ENCODE measurements around the gene FREM3. TPM values are rescaled to one million over a fixed set of nuclear protein-coding genes. Genes with fewer than 3 reads are reported as not detected.

The FREM3 gene
- total RNA-seq, 1 experiment from 2014 or later, result 0.15 TPM

DNA sequence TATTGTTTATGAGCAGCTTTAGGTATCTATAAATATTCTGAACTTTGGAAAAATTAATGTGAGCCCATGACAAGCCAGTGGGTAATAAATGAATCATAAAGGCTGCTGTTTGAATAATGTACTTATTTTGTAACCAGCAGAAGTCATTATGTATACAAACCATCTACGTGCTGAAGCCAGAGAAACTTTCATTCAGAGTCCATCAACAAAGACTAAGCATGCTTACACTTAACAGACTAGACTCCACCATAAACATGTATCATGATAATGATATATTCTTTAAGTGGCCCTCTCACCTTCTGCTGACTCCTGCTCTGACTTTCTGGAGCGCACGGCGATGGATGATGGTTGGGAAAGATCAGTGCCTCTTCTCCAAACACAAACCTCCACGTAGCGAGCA is 114.9 kb downstream of the FREM3 start:
- no peak overlapping the region for H3K27ac Mint-ChIP-seq
- POLR2A ChIA-PET, result no interaction called here
- peaks cover 20% of the 10 kb centered on the region for H3K9me3 Mint-ChIP-seq

More for the DNA sequence above, 114.9 kb downstream of the FREM3 start:
- no peaks in the 10 kb centered on the region for H3K27me3 Mint-ChIP-seq (ENCODE audit: low read depth)
- H3K4me3 Mint-ChIP-seq, result no peak overlapping the region
- CTCF ChIA-PET, result no interaction called here
- no peak for ATAC-seq
- no peaks in the 10 kb centered on the region for H3K4me1 Mint-ChIP-seq
- no peak for DNase-seq (ENCODE audit: low spot score)
- H3K36me3 Mint-ChIP-seq, result peaks cover 7% of the 10 kb centered on the region; the same call in 1 of the 2 replicates
- TF ChIP-seq ZNF396 (CRISPR knock-in tag; IDR thresholded peaks at IDR 0.05; ENCODE audit: borderline replicate concordance) (no peak), ATF1 (CRISPR knock-in tag; IDR thresholded peaks at IDR 0.05) (no peak), ETV6 (CRISPR knock-in tag; IDR thresholded peaks at IDR 0.05) (no peak), ZNF671 (CRISPR knock-in tag; IDR thresholded peaks at IDR 0.05) (no peak), NR1H2 (CRISPR knock-in tag; IDR thresholded peaks at IDR 0.05) (no peak), CREM (CRISPR knock-in tag; IDR thresholded peaks at IDR 0.05) (no peak)
- TF ChIP-seq, protein P1, sequence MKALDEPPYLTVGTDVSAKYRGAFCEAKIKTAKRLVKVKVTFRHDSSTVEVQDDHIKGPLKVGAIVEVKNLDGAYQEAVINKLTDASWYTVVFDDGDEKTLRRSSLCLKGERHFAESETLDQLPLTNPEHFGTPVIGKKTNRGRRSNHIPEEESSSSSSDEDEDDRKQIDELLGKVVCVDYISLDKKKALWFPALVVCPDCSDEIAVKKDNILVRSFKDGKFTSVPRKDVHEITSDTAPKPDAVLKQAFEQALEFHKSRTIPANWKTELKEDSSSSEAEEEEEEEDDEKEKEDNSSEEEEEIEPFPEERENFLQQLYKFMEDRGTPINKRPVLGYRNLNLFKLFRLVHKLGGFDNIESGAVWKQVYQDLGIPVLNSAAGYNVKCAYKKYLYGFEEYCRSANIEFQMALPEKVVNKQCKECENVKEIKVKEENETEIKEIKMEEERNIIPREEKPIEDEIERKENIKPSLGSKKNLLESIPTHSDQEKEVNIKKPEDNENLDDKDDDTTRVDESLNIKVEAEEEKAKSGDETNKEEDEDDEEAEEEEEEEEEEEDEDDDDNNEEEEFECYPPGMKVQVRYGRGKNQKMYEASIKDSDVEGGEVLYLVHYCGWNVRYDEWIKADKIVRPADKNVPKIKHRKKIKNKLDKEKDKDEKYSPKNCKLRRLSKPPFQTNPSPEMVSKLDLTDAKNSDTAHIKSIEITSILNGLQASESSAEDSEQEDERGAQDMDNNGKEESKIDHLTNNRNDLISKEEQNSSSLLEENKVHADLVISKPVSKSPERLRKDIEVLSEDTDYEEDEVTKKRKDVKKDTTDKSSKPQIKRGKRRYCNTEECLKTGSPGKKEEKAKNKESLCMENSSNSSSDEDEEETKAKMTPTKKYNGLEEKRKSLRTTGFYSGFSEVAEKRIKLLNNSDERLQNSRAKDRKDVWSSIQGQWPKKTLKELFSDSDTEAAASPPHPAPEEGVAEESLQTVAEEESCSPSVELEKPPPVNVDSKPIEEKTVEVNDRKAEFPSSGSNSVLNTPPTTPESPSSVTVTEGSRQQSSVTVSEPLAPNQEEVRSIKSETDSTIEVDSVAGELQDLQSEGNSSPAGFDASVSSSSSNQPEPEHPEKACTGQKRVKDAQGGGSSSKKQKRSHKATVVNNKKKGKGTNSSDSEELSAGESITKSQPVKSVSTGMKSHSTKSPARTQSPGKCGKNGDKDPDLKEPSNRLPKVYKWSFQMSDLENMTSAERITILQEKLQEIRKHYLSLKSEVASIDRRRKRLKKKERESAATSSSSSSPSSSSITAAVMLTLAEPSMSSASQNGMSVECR (CRISPR knock-in tag; IDR thresholded peaks at IDR 0.05; ENCODE audit: borderline replicate concordance), result no peak
- TF ChIP-seq, protein P2, sequence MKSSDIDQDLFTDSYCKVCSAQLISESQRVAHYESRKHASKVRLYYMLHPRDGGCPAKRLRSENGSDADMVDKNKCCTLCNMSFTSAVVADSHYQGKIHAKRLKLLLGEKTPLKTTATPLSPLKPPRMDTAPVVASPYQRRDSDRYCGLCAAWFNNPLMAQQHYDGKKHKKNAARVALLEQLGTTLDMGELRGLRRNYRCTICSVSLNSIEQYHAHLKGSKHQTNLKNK (CRISPR knock-in tag; IDR thresholded peaks at IDR 0.05), result no peak
- TF ChIP-seq, protein P3, sequence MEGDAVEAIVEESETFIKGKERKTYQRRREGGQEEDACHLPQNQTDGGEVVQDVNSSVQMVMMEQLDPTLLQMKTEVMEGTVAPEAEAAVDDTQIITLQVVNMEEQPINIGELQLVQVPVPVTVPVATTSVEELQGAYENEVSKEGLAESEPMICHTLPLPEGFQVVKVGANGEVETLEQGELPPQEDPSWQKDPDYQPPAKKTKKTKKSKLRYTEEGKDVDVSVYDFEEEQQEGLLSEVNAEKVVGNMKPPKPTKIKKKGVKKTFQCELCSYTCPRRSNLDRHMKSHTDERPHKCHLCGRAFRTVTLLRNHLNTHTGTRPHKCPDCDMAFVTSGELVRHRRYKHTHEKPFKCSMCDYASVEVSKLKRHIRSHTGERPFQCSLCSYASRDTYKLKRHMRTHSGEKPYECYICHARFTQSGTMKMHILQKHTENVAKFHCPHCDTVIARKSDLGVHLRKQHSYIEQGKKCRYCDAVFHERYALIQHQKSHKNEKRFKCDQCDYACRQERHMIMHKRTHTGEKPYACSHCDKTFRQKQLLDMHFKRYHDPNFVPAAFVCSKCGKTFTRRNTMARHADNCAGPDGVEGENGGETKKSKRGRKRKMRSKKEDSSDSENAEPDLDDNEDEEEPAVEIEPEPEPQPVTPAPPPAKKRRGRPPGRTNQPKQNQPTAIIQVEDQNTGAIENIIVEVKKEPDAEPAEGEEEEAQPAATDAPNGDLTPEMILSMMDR (IDR thresholded peaks at IDR 0.05), result no peak
- TF ChIP-seq, protein P4, sequence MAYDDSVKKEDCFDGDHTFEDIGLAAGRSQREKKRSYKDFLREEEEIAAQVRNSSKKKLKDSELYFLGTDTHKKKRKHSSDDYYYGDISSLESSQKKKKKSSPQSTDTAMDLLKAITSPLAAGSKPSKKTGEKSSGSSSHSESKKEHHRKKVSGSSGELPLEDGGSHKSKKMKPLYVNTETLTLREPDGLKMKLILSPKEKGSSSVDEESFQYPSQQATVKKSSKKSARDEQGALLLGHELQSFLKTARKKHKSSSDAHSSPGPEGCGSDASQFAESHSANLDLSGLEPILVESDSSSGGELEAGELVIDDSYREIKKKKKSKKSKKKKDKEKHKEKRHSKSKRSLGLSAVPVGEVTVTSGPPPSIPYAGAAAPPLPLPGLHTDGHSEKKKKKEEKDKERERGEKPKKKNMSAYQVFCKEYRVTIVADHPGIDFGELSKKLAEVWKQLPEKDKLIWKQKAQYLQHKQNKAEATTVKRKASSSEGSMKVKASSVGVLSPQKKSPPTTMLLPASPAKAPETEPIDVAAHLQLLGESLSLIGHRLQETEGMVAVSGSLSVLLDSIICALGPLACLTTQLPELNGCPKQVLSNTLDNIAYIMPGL (CRISPR knock-in tag; IDR thresholded peaks at IDR 0.05), result no peak
- TF ChIP-seq, protein P5, sequence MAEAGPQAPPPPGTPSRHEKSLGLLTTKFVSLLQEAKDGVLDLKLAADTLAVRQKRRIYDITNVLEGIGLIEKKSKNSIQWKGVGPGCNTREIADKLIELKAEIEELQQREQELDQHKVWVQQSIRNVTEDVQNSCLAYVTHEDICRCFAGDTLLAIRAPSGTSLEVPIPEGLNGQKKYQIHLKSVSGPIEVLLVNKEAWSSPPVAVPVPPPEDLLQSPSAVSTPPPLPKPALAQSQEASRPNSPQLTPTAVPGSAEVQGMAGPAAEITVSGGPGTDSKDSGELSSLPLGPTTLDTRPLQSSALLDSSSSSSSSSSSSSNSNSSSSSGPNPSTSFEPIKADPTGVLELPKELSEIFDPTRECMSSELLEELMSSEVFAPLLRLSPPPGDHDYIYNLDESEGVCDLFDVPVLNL (CRISPR knock-in tag; IDR thresholded peaks at IDR 0.05; ENCODE audit: borderline replicate concordance, low read depth), result no peak
- TF ChIP-seq, protein P6, sequence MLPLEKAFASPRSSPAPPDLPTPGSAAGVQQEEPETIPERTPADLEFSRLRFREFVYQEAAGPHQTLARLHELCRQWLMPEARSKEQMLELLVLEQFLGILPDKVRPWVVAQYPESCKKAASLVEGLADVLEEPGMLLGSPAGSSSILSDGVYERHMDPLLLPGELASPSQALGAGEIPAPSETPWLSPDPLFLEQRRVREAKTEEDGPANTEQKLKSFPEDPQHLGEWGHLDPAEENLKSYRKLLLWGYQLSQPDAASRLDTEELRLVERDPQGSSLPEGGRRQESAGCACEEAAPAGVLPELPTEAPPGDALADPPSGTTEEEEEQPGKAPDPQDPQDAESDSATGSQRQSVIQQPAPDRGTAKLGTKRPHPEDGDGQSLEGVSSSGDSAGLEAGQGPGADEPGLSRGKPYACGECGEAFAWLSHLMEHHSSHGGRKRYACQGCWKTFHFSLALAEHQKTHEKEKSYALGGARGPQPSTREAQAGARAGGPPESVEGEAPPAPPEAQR (CRISPR knock-in tag; IDR thresholded peaks at IDR 0.05), result no peak
- TF ChIP-seq, protein P7, sequence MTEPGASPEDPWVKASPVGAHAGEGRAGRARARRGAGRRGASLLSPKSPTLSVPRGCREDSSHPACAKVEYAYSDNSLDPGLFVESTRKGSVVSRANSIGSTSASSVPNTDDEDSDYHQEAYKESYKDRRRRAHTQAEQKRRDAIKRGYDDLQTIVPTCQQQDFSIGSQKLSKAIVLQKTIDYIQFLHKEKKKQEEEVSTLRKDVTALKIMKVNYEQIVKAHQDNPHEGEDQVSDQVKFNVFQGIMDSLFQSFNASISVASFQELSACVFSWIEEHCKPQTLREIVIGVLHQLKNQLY (CRISPR knock-in tag; IDR thresholded peaks at IDR 0.05), result no peak
- TF ChIP-seq, protein P8, sequence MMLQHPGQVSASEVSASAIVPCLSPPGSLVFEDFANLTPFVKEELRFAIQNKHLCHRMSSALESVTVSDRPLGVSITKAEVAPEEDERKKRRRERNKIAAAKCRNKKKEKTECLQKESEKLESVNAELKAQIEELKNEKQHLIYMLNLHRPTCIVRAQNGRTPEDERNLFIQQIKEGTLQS (CRISPR knock-in tag; conservative IDR thresholded peaks at IDR 0.05), result no peak
